HepG2 (cell line): ENCODE measurements around the gene GRIK4.

Source experiments
- CREB1 ChIP-seq, 2 experiments: fragments of 450-650 bp in 1 of 2; IDR thresholded peaks; 2 replicates each; pipeline ENCODE4 v1.6.1; 2016 to 2017; ENCODE audit warnings: control low read depth in 1 of 2, mild to moderate bottlenecking in 1 of 2, missing compliant biosample characterization in 1 of 2, missing genetic modification characterization in 1 of 2
- DZIP1 ChIP-seq: sonication (generic); formaldehyde crosslinking; IDR thresholded peaks from 2 replicates; pipeline ENCODE4 v1.5.0; 2020; ENCODE audit warnings: mild to moderate bottlenecking, missing genetic modification reagents
- MLXIP ChIP-seq: sonication (generic); formaldehyde crosslinking; IDR thresholded peaks from 2 replicates; pipeline ENCODE4 v1.9.0; 2021; ENCODE audit warnings: missing genetic modification reagents, borderline replicate concordance
- SNRNP70 ChIP-seq: fragments of 200-400 bp; formaldehyde crosslinking; IDR thresholded peaks from 2 replicates; pipeline ENCODE4 v1.6.1; 2017; ENCODE audit warnings: mild to moderate bottlenecking, low read depth, low read length, moderate library complexity
- ZNF224 ChIP-seq: sonication (generic); formaldehyde crosslinking; IDR thresholded peaks from 2 replicates; pipeline ENCODE4 v1.5.0; 2020; ENCODE audit warnings: mild to moderate bottlenecking, missing genetic modification reagents
- ZNF891 ChIP-seq: sonication (generic); formaldehyde crosslinking; IDR thresholded peaks from 2 replicates; pipeline ENCODE4 v1.5.0; 2020; ENCODE audit warnings: mild to moderate bottlenecking, missing genetic modification reagents
- TF ChIP-seq, protein P1 (sequence below): sonication (generic); formaldehyde crosslinking; IDR thresholded peaks from 2 replicates; pipeline ENCODE4 v1.5.0; 2020; ENCODE audit warnings: mild to moderate bottlenecking, missing genetic modification reagents, moderate library complexity

GRCh38 chr11:120547811-120548681 lies 36.5 kb downstream of the GRIK4 start:
- TF ChIP-seq ZNF224 (CRISPR knock-in tag) (no peak), CREB1 (IDR thresholded peaks at IDR 0.05) (peak; percentile 34; the same call in 1 of the 2 replicates), CREB1 (CRISPR knock-in tag; IDR thresholded peaks at IDR 0.05) (no peak), DZIP1 (0 out of 2 replicates have a peak, but pooled peaks have one; percentile 47), ZNF891 (CRISPR knock-in tag) (no peak; the same call in 1 of the 2 replicates), SNRNP70 (no peak), MLXIP (CRISPR knock-in tag) (no peak)
- TF ChIP-seq, protein P1, sequence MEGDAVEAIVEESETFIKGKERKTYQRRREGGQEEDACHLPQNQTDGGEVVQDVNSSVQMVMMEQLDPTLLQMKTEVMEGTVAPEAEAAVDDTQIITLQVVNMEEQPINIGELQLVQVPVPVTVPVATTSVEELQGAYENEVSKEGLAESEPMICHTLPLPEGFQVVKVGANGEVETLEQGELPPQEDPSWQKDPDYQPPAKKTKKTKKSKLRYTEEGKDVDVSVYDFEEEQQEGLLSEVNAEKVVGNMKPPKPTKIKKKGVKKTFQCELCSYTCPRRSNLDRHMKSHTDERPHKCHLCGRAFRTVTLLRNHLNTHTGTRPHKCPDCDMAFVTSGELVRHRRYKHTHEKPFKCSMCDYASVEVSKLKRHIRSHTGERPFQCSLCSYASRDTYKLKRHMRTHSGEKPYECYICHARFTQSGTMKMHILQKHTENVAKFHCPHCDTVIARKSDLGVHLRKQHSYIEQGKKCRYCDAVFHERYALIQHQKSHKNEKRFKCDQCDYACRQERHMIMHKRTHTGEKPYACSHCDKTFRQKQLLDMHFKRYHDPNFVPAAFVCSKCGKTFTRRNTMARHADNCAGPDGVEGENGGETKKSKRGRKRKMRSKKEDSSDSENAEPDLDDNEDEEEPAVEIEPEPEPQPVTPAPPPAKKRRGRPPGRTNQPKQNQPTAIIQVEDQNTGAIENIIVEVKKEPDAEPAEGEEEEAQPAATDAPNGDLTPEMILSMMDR: peak; percentile 3; the same call in 1 of the 2 replicates
